CD4-positive, alpha-beta T cell treated with Interleukin-15 for 1 hour (primary cell): ENCODE measurements around the gene FAF1.
"Not testable (repeated sequence)": the region's sequence is repeated elsewhere in the genome, so short reads cannot be mapped to it uniquely, and the experiment has no call there.

ENCODE experiments used
- DNase-seq: peaks from one replicate; pipeline ENCODE4 v3.0.0-alpha.2; 2020

FAF1 gene

DNA sequence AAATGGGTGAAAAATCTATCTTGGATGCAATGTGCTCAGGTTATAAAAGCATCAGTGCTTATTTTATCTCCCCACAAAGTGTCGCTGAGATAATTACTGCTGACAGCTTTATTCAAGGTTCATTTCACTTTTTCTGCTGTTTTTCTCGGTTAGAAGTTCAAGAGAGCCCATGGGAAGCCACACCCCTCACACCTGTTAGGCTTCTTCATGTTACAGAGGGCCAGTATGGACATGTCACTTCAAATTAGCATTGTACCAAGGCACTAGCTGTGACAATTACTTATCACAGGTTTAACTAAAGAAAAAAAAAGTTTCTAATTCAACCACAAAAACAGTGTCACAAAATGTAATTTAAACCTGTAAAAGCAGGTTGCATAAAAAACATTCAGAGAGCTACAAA is 349.5 kb downstream of the FAF1 start:
- no peak for DNase-seq

DNA sequence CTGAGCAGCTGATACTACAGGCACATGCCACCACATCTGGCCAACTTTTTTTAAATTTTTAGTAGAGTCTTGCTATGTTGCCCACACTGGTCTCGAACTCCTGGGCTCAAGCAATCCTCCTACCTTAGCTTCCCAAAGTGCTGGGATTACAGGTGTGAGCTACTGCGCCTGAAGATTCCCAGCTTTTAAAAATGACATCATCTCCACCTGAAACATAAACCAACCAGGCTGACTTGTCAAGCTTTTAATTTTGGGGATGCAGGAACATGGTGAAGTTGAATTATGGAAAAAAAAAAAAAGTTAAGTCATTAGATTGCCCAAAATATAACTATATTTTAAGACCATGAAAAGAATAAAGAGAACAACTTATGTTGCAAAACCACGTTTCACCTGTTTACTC is 350.6 kb downstream of the FAF1 start:
- DNase-seq: no peak

GRCh38 chr1:50605186-50605875 is 354.7 kb downstream of the FAF1 start:
- DNase-seq: no peak

GRCh38 chr1:50604580-50604979 is 355.5 kb downstream of the FAF1 start:
- DNase-seq: no peak

DNA sequence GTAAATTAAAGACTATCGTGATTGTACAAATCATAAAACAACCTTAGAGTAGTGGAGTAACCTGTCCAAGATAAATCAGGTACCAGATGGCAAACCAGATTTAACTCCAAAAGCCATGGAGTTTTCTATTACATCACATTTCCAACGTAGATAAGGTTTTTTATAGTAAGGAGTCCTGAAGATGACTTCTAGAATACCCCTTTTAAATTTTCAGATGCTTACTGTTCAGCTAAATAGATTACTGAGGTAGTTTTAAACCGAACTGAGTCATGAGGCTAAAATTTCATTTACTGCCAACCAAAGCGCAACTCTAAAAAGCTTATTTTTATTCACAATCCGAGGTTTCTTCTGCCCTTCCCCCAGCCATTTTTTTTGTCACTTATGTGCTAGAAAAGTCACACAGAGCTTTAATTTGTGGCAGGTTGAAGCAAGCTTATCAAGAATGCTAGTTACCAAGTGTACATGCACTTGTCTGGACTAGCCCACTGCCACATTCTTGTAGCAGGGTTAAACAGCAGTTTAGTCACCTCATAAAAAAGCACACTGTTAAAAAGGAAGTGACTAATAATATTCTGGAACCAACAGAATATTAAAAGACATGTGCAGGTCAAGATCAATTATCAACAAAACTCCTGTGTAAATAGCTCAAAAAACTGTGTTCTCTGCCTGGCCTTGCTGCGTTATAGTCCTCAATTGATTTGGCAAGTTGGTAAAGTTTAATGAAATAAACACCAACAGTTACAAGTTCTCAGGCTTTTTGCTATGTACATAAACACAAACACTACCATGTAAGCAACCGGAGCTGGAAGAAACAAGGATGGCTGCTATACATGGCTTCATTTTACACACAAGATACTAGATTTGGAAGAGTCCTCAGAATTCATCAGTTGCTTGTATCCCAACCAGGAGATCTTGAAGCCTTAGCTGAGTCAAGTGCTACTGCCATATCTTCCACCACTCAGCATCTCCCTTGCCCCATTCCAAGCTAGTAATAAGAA is 356.5 kb downstream of the FAF1 start:
- no peak for DNase-seq

DNA sequence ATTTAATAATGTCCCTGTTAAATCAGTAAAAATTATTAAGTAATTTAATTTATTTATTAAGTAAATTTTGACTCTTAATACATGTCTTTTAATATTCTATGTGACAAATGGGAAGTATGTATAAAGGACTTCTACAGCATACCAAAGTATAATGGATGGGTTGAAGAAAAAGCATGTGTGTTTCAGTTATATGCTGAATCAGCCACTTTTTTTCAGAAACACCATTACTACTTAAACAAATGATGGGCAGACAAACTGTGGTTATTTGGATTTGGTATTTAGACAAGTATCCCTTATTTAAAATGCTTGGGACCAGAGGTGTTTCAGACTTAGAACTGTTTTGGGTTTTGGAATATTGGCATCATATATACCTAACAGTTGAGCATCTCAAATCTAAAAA is 360.5 kb downstream of the FAF1 start:
- no peak for DNase-seq

DNA sequence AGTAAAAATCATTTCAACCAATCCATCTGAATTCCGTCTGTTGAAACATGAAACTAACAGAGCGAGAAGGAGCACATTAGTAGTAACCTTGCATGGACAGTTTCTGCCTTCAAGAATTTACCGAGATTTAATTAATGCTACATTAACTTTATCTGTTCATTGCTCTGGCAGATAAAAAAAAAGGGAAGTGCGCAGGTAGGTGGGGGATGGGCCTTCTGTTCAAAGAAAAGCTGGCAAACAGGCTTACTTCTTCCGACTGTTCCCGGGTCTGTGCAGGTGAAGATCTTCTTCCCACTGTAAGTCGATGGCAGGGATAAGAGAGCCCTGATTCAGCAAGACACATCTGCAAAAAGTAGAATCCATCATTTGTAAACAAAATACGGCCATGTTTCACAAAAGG is 364.2 kb downstream of the FAF1 start:
- DNase-seq: no peak

- no peak for DNase-seq
Observed at GRCh38 chr1:50593515-50593914, 366.6 kb downstream of the FAF1 start.

GRCh38 chr1:50591598-50591997 is 368.5 kb downstream of the FAF1 start:
- no peak for DNase-seq

- no peak for DNase-seq
Observed at GRCh38 chr1:50582346-50582745, 377.7 kb downstream of the FAF1 start.

DNA sequence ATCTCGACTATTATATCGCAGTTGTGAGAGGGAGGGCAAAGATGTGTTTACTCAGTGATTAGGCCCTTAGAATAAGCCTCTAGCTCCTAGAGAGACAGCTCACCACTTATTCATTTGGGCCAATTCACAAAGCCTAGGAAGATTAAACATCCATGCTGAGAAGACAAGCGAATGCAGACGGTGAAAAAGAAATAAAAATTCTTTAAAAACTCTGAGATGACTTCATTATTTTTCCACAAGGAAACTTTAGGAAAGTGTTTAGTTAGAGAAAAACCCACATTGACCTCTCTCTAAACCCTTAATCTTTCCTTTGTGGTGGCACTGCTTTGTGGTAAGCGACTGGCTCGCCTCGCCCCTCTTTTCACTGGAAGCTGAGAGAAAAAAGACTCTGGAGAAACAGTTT is 390.0 kb downstream of the FAF1 start:
- DNase-seq: no peak

DNA sequence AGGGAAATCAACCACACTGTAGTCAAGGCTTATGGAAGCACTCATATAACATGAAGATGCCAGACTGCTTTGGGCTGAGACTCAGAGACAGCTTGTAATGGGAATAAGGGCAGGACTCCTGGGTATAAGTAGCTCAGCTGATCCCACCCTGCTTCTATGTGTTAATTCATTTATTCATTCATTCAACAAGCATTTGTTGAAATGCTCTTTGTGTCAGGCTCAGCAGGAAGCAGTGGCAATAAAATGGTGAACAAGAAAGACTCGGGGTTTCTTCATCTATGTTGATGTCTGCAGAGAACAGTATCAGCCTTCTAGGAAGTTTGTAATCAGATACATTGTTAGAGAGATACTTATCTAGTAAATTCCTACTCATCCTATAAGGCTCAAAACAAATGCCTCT is 391.3 kb downstream of the FAF1 start:
- no peak for DNase-seq

DNA sequence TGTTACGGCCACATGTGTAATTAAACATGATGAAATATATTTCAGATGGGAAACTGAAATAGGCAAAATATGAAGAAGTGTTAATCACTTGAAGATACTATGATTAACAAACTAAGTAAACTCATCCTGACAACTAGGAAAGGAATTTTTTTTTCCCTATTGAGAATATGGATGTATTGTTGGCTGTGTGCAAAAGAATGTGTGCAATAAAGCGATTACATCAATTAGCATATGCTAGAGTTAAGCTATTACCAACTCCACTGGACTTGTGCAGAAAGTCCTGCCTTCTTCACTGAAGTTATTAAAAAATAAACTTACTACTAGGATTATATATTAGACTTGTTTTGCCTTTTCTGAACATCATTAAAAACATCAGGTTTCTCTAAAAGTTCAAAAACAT is 393.7 kb downstream of the FAF1 start:
- no peak for DNase-seq

GRCh38 chr1:50564417-50564816 is 395.6 kb downstream of the FAF1 start:
- DNase-seq: no peak

DNA sequence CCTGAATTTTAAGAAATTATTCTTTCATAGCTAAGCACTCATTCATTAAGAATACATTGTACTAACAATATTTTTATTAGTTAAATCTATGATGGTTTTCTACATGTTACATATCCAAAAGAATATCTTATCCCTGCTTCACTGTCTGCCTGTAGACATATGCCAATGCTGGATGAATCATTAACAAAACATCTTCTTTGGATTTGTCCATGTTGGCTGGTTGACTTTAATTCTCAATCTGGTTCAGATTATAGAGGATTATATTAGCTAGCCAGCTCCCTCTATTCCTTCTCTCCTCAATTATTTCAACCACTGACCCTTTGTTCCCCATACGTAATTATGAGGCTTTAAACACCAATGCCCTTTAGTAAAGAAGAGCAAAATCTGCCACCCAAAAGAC is 398.0 kb downstream of the FAF1 start:
- DNase-seq: no peak

GRCh38 chr1:50559421-50559820 is 400.6 kb downstream of the FAF1 start:
- DNase-seq: no peak

- DNase-seq: no peak
Observed at GRCh38 chr1:50553921-50554320, 406.1 kb downstream of the FAF1 start.

DNA sequence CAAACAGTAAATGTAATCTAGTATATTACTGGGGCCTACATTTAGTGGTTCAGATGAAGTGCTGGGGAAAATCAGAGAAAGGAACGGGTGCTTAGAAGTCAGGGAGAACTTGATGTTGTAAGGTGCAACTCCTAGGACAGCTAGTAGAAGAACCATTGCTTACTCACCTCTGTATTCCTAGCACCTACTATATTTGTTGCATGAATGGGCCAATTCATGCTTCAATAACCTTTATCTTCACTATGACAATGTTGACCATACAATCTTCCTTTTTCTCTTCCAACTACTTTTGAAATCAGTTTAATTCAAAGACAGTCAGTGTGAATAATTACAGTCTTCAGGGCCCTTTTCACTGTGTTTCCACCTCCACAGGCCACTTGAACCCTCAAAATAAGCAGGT is 411.8 kb downstream of the FAF1 start:
- no peak for DNase-seq

- DNase-seq: no peak
Observed at GRCh38 chr1:50542362-50542761, 417.7 kb downstream of the FAF1 start.

DNA sequence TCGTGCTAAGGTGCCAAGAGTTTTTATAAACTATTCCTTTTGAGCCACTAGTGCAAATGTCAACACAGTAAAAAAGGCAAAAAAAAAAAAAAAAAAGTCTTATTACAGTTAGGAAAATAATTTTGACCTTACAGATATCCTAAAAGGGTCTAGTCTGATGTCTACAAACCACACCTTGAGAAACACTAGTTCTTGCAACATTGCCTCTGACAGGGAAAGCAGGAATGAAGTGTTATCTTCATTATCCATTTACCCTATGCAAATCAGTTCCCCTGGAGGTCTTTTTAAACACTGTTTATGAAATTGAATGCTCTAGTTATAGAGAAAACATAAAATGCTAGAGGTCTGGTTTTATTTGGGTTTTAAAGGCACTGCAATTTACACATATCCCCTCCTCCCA is 421.6 kb downstream of the FAF1 start:
- no peak for DNase-seq

- no peak for DNase-seq
Observed at GRCh38 chr1:50531601-50532000, 428.5 kb downstream of the FAF1 start.

DNA sequence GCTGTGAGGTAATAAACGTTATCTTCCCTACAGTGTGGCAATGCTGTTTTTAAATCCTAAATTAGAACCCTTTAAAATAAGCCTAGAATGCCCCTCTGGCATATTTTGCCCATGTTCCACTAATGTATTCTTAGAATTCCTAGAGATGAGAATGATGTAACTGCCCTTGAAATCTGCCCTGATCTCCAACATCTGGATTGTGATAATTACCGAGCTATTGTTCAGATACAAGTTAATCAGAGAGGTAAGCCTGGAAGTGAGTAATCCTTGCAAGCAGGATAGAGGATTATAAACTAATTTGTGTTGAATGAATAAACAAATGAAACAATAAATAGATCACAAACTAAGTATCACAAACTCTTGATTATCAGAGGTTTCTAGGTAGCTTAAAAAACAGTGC is 429.0 kb downstream of the FAF1 start:
- DNase-seq: no peak

GRCh38 chr1:50529510-50529909 is 430.6 kb downstream of the FAF1 start:
- no peak for DNase-seq

GRCh38 chr1:50527987-50528320 is 432.1 kb downstream of the FAF1 start:
- not testable (repeated sequence) for DNase-seq
